ENCODE results near the gene PLEKHG2.
"Not testable (repeated sequence)": the region's sequence is repeated elsewhere in the genome, so short reads cannot be mapped to it uniquely, and the experiment has no call there.

Gene PLEKHG2

GRCh38 chr19:39449116-39449797, 36.8 kb downstream of the PLEKHG2 start:
- no peak for DNase-seq

GRCh38 chr19:39451257-39451656, 38.8 kb downstream of the PLEKHG2 start:
- not testable (repeated sequence) for DNase-seq

DNA sequence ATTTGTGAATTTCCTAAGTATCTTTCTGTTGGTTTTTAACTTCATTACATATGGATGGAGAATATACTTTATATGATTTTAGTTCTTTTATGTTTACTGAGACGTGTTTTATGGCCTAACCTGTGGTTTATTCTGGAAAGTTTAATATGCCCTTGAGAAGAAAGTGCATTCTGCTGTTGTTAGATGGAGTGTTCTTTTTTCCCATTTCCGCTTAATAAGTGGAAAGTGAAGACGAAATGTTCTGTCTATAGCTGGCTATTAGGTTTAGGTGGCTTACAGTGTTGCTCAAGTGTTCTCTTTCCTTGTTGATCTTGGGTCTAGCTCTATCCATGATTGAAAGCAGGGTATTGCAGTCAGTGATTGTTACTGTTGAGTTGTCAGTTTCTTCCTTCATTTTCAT, 50.9 kb downstream of the PLEKHG2 start:
- no peak for DNase-seq

DNA sequence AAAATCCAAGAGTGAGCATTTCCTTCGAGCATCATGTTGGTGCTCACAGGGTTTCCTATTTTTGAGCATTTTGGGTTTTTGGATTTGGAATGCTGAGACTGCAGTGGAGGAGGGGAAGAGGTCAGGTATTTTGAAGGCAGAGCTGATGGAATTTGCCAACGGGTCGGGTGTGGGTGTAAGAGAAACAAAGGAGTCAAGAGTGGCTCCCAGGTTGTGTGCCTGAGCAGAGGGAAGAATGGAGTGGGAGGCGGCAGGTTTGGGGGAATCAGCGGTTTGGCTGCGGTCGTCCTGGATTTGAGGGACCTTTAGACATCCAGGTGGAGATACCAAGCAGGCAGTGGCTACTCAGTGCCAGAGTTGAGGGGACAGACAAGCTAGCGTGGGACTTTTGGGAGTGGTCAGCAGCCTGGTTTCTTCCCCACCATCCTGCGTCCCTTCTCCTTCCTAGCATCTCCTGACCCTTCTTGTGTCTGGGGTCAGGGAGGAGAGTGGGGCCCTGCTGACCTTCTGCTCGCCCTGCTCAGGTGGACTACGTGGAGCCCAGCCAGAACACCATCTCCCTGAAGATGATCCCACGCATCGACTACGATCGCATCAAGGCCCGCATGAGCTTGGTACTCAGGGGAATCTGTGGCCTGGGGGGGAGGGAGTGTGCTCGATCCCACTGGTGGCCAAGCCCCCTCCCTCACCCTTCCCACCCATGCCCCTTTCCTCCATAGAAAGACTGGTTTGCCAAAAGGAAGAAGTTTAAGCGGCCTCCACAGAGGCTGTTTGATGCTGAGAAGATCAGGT, 53.7 kb downstream of the PLEKHG2 start:
- DNase-seq, result no peak

- no peak for DNase-seq
Observed at GRCh38 chr19:39467941-39468340, 55.5 kb downstream of the PLEKHG2 start.

DNA sequence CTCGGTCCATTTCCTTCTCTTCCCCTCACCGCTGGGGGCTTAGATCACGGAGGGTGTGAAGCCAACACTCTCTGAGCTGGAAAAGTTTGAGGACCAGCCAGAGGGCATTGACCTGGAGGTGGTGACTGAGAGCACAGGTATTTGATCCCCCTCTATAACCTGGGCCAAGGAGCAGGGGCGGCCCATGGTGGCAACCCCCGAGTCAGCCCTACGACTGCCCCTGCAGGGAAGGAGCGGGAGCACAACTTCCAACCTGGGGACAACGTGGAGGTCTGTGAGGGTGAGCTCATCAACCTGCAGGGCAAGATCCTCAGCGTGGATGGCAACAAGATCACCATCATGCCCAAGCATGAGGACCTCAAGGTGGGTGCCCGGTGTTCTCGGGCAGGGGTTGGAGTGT, 56.6 kb downstream of the PLEKHG2 start:
- DNase-seq, result no peak

DNA sequence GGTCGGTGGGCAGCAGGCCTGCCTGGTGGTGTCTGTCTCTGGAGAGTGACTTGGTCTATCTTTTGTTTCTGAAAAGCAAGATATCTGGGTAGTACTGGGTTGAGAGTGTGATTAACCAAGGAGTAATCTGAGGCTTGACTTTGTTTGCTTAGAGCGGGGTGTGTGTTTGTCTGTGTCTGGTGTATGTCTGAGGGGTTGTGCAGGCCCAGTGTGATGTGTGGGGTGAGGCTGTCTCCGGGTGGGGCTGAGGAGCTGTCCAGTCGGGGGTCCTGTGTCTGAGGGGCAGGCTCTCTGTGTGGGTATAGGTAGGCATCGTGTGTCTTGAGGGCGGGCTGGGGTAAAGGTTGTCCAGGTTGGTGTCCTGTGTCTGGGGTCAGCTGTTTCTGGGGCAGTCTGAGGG, 57.1 kb downstream of the PLEKHG2 start:
- DNase-seq, result no peak

GRCh38 chr19:39470724-39471339, 58.4 kb downstream of the PLEKHG2 start:
- DNase-seq, result no peak

GRCh38 chr19:39471756-39472536, 59.5 kb downstream of the PLEKHG2 start:
- no peak for DNase-seq

DNA sequence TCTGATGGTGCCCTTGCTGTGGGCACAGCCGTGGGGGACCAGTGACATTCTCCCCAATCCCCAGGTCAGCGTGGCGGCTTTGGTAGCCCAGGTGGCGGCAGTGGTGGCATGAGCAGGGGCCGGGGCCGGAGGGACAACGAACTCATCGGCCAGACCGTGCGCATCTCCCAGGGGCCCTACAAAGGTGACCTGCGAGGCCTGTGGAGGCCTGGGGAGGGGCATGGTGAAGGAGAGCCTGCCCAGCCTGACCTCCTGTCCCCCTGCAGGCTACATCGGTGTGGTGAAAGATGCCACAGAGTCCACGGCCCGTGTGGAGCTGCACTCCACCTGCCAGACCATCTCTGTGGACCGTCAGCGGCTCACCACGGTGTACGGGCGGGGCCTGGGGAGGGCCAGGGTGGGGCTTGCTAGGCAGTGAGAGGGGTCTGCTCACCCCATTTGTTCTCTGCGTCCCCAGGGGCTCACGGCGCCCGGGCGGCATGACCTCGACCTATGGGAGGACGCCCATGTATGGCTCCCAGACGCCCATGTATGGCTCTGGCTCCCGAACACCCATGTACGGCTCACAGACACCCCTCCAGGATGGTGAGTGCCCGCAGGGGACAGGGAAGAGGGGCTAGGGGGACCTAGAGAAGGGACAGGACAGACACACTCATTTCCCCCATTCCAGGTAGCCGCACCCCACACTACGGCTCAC, 60.4 kb downstream of the PLEKHG2 start:
- DNase-seq, result no peak

- no peak for DNase-seq
Observed at GRCh38 chr19:39473443-39473960, 61.0 kb downstream of the PLEKHG2 start.

DNA sequence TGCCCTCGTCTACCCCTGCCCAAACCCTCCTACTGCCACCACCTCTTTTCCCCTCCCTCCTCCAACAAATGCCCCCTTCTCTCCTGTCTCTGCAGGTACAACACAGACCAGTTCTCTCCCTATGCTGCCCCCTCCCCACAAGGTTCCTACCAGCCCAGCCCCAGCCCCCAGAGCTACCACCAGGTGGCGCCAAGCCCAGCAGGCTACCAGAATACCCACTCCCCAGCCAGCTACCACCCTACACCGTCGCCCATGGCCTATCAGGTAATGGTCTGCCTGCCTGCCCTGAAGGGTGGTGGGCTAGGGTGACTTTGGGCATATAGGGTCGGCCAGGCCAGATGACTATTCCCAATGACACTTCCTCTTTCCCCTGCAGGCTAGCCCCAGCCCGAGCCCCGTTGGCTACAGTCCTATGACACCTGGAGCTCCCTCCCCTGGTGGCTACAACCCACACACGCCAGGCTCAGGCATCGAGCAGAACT, 61.7 kb downstream of the PLEKHG2 start:
- DNase-seq, result peak; percentile 71

DNA sequence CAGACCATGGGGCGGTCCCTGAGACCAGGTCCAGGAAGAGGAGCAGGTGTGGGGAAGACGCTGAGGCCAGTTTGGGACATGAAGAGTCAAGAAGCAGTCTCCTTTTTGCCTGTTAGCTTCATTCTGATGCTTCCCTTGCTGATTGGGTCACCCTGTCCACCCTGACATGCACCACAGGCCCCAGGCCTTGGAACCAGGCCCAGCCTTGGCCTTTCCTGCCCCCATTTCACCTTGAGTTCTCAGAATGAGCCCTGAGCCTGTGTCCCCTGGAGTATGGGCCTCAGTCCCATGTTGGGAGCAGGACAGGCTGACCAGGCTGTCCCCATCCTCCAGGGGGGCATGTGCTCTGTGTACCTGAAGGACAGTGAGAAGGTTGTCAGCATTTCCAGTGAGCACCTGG, 63.3 kb downstream of the PLEKHG2 start:
- no peak for DNase-seq
